ENCODE results near the gene TNXB.

GRCh38 chr6:32057966-32058365 lies 51.2 kb downstream of the TNXB start:
- TF ChIP-seq CTCF (IDR thresholded peaks at IDR 0.05) (no peak), POLR2A (IDR thresholded peaks at IDR 0.05) (no peak), EP300 (IDR thresholded peaks at IDR 0.05) (no peak)
